NCI-H2081 treated with DMSO at 0.1 percent for 48 hours (cell line): ENCODE measurements around the gene CDK5RAP3.

Experiments
- DNase-seq: peaks from one replicate; lab custom pipeline; 2025; lab: John Stamatoyannopoulos, UW

The CDK5RAP3 gene

GRCh38 chr17:47948706-47949196 is 22.2 kb upstream of the CDK5RAP3 start:
- DNase-seq = no peak

DNA sequence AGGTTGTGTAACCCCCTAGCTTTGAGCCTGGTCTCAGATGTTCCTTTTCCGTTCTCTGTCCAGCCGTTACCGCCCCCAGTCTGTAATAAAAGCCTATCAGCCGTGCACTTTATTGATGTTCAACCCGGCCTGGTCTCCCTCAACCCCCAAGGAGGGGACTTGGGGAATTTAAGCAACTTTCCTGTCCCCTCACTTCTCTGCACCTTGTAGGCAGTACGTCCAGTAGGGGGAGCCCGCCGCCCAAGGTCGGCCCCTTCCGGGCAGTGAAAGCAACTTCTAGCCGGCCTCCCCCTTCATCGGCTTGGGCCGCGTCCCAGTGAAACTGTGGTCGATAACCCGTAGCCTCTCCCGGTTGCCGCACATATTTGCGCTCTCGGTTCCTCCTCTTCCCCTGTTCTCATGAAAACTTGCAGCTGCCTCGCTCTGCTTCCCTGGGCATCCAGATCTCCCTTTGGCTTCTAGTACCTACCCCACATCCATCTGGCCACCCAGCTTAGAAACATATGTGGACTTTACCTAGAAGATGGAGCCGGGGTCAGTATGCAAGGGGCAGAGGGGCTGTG is 21.6 kb upstream of the CDK5RAP3 start:
- DNase-seq = peak; percentile 66

DNA sequence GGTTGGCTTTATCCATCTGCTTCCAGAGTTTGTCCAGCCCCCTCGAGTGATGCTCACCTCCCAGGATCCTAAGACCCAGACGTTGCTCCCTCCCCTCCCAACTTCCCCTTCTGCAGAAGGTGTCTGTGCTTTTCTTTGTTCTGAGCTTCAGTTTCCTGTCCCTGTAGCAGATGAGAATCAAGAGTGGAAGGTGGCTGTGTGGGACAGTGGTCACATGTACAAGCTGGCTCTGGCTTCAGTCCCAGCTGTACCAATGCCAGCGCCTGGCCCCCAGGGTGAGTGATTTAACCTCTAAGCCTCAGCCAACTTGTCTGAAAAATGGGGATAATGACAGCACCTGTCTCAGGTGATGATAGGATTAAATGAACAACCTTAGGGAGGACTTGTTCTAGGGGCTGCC is 21.0 kb upstream of the CDK5RAP3 start:
- DNase-seq = no peak

GRCh38 chr17:47950448-47950847 is 20.5 kb upstream of the CDK5RAP3 start:
- no peak for DNase-seq

GRCh38 chr17:47952171-47953021 is 18.5 kb upstream of the CDK5RAP3 start:
- DNase-seq = no peak

GRCh38 chr17:47953909-47954308 is 17.0 kb upstream of the CDK5RAP3 start:
- DNase-seq = no peak

GRCh38 chr17:47955497-47956461 is 15.1 kb upstream of the CDK5RAP3 start:
- DNase-seq = no peak

GRCh38 chr17:47956791-47957590 is 13.9 kb upstream of the CDK5RAP3 start:
- no peak for DNase-seq

- DNase-seq = peak; percentile 95
These were observed 13.1 kb upstream of the CDK5RAP3 start, which contains the start of gene PRR15L for GRCh38 chr17:47957591-47958490. Gene PRR15L, minus strand, starts transcription at chr17:47957883. Its CDS starts 4,649 bp downstream, at chr17:47953234.

GRCh38 chr17:47959825-47960655 is 10.9 kb upstream of the CDK5RAP3 start:
- peak; percentile 96 for DNase-seq

DNA sequence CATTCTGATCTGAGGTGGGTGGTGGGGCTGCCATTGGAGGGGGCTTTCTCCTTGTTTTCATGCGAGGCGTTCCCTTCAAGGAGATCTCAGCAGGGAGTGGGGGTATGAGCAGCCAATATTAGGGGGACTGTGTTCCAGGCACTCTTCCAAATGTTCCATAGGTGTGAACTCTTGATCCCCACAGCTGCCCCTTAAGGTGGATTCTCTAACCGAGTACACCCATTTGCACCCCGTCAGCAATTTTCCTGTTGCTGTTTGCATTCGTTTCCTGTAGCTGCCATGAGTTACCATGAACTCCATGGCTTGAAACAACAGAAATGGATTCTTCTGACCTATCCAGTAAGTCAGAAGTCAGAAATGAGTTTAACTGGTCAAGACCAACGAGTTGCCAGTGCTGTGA is 9.5 kb upstream of the CDK5RAP3 start:
- no peak for DNase-seq

DNA sequence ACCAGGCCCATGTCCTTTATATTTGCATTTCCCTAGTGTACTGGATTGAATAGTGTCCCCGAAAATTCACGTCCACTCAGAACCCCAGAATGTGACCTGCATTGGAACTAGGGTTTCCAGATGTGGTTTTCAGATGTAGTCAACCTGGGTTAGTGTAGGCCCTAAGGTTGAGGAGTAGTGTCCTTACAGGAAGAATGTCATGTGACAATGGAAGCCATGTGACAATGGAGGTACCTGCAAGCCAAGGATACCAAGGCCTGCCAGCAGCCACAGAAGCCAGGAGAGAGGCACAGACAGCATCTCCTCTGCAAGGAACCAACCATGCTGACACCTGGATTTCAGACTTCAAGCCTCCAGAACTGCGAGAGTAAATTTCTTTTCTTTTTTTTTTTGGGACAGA is 8.0 kb upstream of the CDK5RAP3 start:
- no peak for DNase-seq

- no peak for DNase-seq
These were observed 6.1 kb upstream of the CDK5RAP3 start for GRCh38 chr17:47964856-47965255.

GRCh38 chr17:47966079-47966519 is 4.8 kb upstream of the CDK5RAP3 start:
- DNase-seq = no peak

- DNase-seq = no peak
These were observed 3.2 kb upstream of the CDK5RAP3 start for GRCh38 chr17:47967607-47968252.

- DNase-seq = no peak
These were observed 2.1 kb upstream of the CDK5RAP3 start for GRCh38 chr17:47968836-47969235.

DNA sequence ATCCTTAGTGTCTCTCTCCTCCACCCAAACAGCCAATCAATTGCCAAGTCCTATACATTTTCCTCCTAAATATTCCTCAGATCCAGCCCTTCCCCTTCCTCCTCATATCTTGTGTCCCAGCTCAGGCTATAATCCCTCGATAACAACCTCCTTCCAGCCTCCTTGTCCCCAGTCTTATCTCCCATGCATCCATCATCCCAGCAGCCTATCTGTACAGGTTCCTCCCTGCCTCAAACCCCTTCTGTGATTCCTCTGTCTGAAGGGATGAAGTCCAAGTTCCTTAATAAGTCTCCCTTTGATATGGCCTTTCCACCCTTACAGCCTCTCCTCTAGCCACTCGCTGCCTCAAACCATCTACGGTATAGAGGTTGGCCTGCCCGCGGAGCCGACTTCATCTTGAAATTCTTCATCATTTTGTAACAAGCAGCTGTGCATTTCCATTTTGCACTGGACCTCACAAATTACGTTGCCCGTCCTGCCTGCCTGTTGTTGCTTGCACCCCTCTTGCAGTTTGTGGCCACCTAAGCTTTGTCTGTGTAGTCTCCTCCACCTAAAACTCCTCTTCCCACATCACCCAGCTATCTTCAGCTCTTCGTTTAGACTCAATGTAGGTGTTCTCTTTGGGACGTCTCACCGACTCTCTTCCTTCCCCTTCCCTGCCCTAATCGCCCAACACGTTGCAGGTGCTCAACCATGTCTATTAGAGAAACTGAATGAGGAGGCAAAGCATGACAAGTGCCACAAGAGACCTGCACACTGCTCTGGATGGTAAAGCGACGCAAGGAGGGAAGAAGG is 786 bp upstream of the CDK5RAP3 start:
- no peak for DNase-seq

- no peak for DNase-seq
These were observed 2.6 kb downstream of the CDK5RAP3 start for GRCh38 chr17:47973541-47973940.
